Astrocyte (in vitro differentiated cells and primary cell): Measurements from ENCODE around the gene ABCF2.

Experiments
- CTCF ChIP-seq: IDR thresholded peaks from 2 replicates; pipeline ENCODE4 v1.5.1; 2011; ENCODE audit warnings: low read depth, mild to moderate bottlenecking, inconsistent platforms, low read length, moderate library complexity; ENCODE audit not compliant: insufficient read depth
- EZH2 ChIP-seq: IDR thresholded peaks from 2 replicates; pipeline ENCODE4 v1.6.1; 2012; ENCODE audit warnings: mild to moderate bottlenecking, low read length, inconsistent platforms; ENCODE audit not compliant: insufficient read depth

GRCh38 chr7:151179287-151179860 is 47.6 kb downstream of the ABCF2 start:
- no peak for TF ChIP-seq CTCF
- TF ChIP-seq EZH2 = no peak
